ENCODE data around the gene IQCM.

GRCh38 chr4:149738156-149738555 is 77.5 kb downstream of the IQCM start:
- TF ChIP-seq MYC (IDR thresholded peaks at IDR 0.05; ENCODE audit: low read depth, low read length) (no peak), EZH2 (IDR thresholded peaks at IDR 0.05; ENCODE audit: borderline replicate concordance, low read depth, low read length, severe bottlenecking) (no peak), POLR2AphosphoS5 (IDR thresholded peaks at IDR 0.05; ENCODE audit: insufficient read depth, low read depth, low read length) (no peak), MAX (IDR thresholded peaks at IDR 0.05; ENCODE audit: insufficient read depth, insufficient read length) (no peak), POLR2A (IDR thresholded peaks at IDR 0.05; ENCODE audit: low read depth, low read length) (no peak), JUN (IDR thresholded peaks at IDR 0.05; ENCODE audit: borderline replicate concordance, insufficient read depth, insufficient read length, low read depth) (no peak), FOS (IDR thresholded peaks at IDR 0.05; ENCODE audit: borderline replicate concordance, insufficient read depth, low read length) (no peak), GATA2 (IDR thresholded peaks at IDR 0.05; ENCODE audit: insufficient read depth, insufficient read length, low read depth, low read length) (no peak)
- TF ChIP-seq, protein P1, sequence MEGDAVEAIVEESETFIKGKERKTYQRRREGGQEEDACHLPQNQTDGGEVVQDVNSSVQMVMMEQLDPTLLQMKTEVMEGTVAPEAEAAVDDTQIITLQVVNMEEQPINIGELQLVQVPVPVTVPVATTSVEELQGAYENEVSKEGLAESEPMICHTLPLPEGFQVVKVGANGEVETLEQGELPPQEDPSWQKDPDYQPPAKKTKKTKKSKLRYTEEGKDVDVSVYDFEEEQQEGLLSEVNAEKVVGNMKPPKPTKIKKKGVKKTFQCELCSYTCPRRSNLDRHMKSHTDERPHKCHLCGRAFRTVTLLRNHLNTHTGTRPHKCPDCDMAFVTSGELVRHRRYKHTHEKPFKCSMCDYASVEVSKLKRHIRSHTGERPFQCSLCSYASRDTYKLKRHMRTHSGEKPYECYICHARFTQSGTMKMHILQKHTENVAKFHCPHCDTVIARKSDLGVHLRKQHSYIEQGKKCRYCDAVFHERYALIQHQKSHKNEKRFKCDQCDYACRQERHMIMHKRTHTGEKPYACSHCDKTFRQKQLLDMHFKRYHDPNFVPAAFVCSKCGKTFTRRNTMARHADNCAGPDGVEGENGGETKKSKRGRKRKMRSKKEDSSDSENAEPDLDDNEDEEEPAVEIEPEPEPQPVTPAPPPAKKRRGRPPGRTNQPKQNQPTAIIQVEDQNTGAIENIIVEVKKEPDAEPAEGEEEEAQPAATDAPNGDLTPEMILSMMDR (IDR thresholded peaks at IDR 0.05; ENCODE audit: extremely low read depth in 1 of 2, insufficient read depth in 1 of 2, low read depth in 1 of 2, low read length in 2 of 2): no peak
